HepG2 (cell line): Measurements from ENCODE around the gene RAB1B. TPM values are rescaled to one million over a fixed set of nuclear protein-coding genes. Genes with fewer than 3 reads are reported as not detected.

Experiments
- CHD4 ChIP-seq: fragments of 200-600 bp; sonication (generic); IDR thresholded peaks from 2 replicates; pipeline ENCODE4 v1.7.0; 2017; ENCODE audit warnings: mild to moderate bottlenecking, low read length, borderline replicate concordance
- CREB3 ChIP-seq: sonication (generic); formaldehyde crosslinking; IDR thresholded peaks from 2 replicates; pipeline ENCODE4 v1.5.0; 2020; ENCODE audit warnings: missing genetic modification reagents
- CSRNP2 ChIP-seq: sonication (generic); formaldehyde crosslinking; conservative IDR thresholded peaks from 2 replicates; pipeline ENCODE4 v1.8.0; 2022; ENCODE audit warnings: low read depth, missing genetic modification reagents
- HNF4A ChIP-seq: sonication (generic); formaldehyde crosslinking; IDR thresholded peaks from 2 replicates; pipeline ENCODE4 v1.4.0; 2020; ENCODE audit warnings: missing genetic modification reagents
- MED1 ChIP-seq: sonication (generic); formaldehyde crosslinking; IDR thresholded peaks from 2 replicates; pipeline ENCODE4 v1.4.0; 2020; ENCODE audit warnings: missing genetic modification reagents
- MTA3 ChIP-seq: sonication (generic); formaldehyde crosslinking; IDR thresholded peaks from 2 replicates; pipeline ENCODE4 v1.4.0; 2020; ENCODE audit warnings: missing genetic modification reagents
- NAIF1 ChIP-seq: sonication (generic); formaldehyde crosslinking; IDR thresholded peaks from 2 replicates; pipeline ENCODE4 v1.5.0; 2020; ENCODE audit warnings: mild to moderate bottlenecking, missing genetic modification reagents, borderline replicate concordance
- SMAD9 ChIP-seq: sonication (generic); formaldehyde crosslinking; IDR thresholded peaks from 2 replicates; pipeline ENCODE4 v1.5.1; 2020; ENCODE audit warnings: mild to moderate bottlenecking, missing genetic modification reagents
- ZFX ChIP-seq: sonication (generic); formaldehyde crosslinking; IDR thresholded peaks from 2 replicates; pipeline ENCODE4 v1.4.0; 2020; ENCODE audit warnings: mild to moderate bottlenecking, low read depth, missing genetic modification reagents, moderate library complexity
- ZKSCAN1 ChIP-seq: fragments of 150-350 bp; IDR thresholded peaks from 2 replicates; pipeline ENCODE4 v1.6.1; 2014; ENCODE audit warnings: low read length
- ZNF121 ChIP-seq: sonication (generic); formaldehyde crosslinking; IDR thresholded peaks from 2 replicates; pipeline ENCODE4 v1.5.0; 2020; ENCODE audit warnings: mild to moderate bottlenecking, missing genetic modification reagents
- ZNF160 ChIP-seq: sonication (generic); formaldehyde crosslinking; IDR thresholded peaks from 2 replicates; pipeline ENCODE4 v1.8.0; 2022; ENCODE audit warnings: mild to moderate bottlenecking, inconsistent platforms, missing genetic modification reagents
- ZNF234 ChIP-seq: sonication (generic); formaldehyde crosslinking; conservative IDR thresholded peaks from 2 replicates; pipeline ENCODE4 v1.5.1; 2020; ENCODE audit warnings: mild to moderate bottlenecking, missing genetic modification reagents
- ZNF274 ChIP-seq: sonication (generic); formaldehyde crosslinking; IDR thresholded peaks from 2 replicates; pipeline ENCODE4 v1.5.1; 2020; ENCODE audit warnings: mild to moderate bottlenecking, missing genetic modification reagents
- ZNF451 ChIP-seq: sonication (generic); formaldehyde crosslinking; IDR thresholded peaks from 2 replicates; pipeline ENCODE4 v1.5.0; 2020; ENCODE audit warnings: mild to moderate bottlenecking, missing genetic modification reagents
- ZNF549 ChIP-seq: sonication (generic); formaldehyde crosslinking; IDR thresholded peaks from 2 replicates; pipeline ENCODE4 v1.5.0; 2020; ENCODE audit warnings: missing genetic modification reagents
- ZNF672 ChIP-seq: sonication (generic); formaldehyde crosslinking; IDR thresholded peaks from 2 replicates; pipeline ENCODE4 v1.8.1; 2022; ENCODE audit warnings: missing genetic modification reagents
- ZNF749 ChIP-seq: sonication (generic); formaldehyde crosslinking; IDR thresholded peaks from 2 replicates; pipeline ENCODE4 v1.8.0; 2022; ENCODE audit warnings: mild to moderate bottlenecking, missing genetic modification reagents, moderate library complexity, borderline replicate concordance
- polyA plus RNA-seq, 8 experiments: library from polyadenylated mRNA; depleted of rRNA in 3 of 8; stranded (reverse) in 7 of 8; unstranded in 1 of 8; fragments of >200 nt; fragmentation: Illumina TruSeq in 4 of 8; extraction: Trizol in 4 of 8; gene quantifications; 2 replicates each; pipeline versions ENCODE4 v1.2.1 to v1.2.3, GENCODE V29; 2011 to 2016; ENCODE audit warnings: low read depth in 4 of 8, missing spikeins in 1 of 8, mixed read lengths in 1 of 8; ENCODE audit not compliant: insufficient read depth in 1 of 8
- total RNA-seq, 5 experiments: library from RNA; depleted of rRNA; stranded (reverse); fragments of >200 nt; fragmentation: Illumina TruSeq; extraction: Trizol; gene quantifications; 2 replicates each; pipeline ENCODE4 v1.2.3, GENCODE V29; 2016; ENCODE audit warnings: low read depth in 1 of 5
- TF ChIP-seq, protein P1 (sequence below): sonication (generic); formaldehyde crosslinking; IDR thresholded peaks from 2 replicates; pipeline ENCODE4 v1.4.0; 2020; ENCODE audit warnings: low read depth, mild to moderate bottlenecking, missing genetic modification reagents
- TF ChIP-seq, protein P2 (sequence below): sonication (generic); formaldehyde crosslinking; IDR thresholded peaks from 2 replicates; pipeline ENCODE4 v1.9.0; 2021; ENCODE audit warnings: mild to moderate bottlenecking, missing genetic modification reagents

Gene RAB1B
- total and polyA plus RNA-seq, 2 of the 13 experiments (the other 11 are each of a cell fraction or from before 2014, with no cell fraction given) = 77.9 to 87.9 TPM

DNA sequence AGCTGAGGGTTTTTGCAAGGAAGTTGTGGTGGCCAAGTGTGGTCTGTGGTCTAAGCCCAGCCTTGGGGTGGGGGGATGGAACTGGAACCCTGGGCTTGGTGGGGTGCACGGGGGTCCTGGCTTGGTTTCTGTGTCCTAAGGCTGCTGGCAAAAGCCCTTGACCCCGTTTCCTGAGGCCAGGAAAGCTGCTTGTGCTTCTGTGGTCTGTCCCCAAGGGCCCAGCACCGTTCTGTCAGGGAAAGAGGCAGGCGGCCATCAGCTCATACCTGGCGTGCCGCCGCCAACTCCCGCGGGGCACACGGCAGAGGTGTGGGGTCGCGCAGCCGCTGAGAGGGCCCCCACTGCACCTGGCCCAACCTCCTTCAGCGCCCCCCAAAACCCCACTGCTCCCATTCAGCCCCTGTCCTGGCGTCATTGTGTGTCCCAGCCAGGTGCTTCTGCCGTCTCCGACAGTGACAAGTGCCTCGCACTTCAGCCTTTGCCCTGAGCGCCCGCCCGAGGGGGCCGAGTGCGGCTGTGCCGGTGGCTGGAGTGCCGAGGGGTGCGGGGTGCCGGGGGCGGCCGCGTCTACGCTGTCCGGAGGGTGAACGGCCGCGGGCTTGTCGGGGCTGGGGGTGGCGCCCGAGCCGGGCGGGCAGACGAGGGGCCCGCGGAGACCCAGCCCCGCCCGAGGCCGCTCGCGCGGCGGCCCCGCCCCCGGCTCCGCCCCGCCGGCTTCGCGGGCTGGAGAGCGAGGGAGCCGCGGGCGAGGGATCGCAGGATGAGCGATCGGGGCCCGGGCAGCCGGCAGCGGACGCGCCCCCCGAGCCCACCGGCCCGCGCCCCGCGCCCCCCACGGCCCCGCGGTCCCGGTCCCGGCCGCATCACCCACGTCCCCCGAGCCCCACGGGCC, 9.3 kb downstream of the RAB1B start, which contains the start of gene CNIH2 (continued):
- TF ChIP-seq CSRNP2 (CRISPR knock-in tag) (no peak), ZNF234 (CRISPR knock-in tag) (no peak), MTA3 (CRISPR knock-in tag) (no peak), ZNF672 (CRISPR knock-in tag) (no peak), CHD4 (no peak), NAIF1 (CRISPR knock-in tag) (no peak), ZNF549 (CRISPR knock-in tag) (no peak), MED1 (CRISPR knock-in tag) (no peak), CREB3 (CRISPR knock-in tag) (no peak), ZNF749 (CRISPR knock-in tag) (no peak), ZNF160 (CRISPR knock-in tag) (no peak), ZFX (CRISPR knock-in tag) (0 out of 2 replicates have a peak, but pooled peaks have one; percentile 15), SMAD9 (CRISPR knock-in tag) (no peak), ZKSCAN1 (no peak), ZNF274 (CRISPR knock-in tag) (no peak), ZNF451 (CRISPR knock-in tag) (no peak), HNF4A (CRISPR knock-in tag) (peak; percentile 39; the same call in 1 of the 2 replicates), ZNF121 (CRISPR knock-in tag) (no peak)
- TF ChIP-seq, protein P1, sequence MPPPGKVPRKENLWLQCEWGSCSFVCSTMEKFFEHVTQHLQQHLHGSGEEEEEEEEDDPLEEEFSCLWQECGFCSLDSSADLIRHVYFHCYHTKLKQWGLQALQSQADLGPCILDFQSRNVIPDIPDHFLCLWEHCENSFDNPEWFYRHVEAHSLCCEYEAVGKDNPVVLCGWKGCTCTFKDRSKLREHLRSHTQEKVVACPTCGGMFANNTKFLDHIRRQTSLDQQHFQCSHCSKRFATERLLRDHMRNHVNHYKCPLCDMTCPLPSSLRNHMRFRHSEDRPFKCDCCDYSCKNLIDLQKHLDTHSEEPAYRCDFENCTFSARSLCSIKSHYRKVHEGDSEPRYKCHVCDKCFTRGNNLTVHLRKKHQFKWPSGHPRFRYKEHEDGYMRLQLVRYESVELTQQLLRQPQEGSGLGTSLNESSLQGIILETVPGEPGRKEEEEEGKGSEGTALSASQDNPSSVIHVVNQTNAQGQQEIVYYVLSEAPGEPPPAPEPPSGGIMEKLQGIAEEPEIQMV (CRISPR knock-in tag) = 0 out of 2 replicates have a peak, but pooled peaks have one; percentile 45
- TF ChIP-seq, protein P2, sequence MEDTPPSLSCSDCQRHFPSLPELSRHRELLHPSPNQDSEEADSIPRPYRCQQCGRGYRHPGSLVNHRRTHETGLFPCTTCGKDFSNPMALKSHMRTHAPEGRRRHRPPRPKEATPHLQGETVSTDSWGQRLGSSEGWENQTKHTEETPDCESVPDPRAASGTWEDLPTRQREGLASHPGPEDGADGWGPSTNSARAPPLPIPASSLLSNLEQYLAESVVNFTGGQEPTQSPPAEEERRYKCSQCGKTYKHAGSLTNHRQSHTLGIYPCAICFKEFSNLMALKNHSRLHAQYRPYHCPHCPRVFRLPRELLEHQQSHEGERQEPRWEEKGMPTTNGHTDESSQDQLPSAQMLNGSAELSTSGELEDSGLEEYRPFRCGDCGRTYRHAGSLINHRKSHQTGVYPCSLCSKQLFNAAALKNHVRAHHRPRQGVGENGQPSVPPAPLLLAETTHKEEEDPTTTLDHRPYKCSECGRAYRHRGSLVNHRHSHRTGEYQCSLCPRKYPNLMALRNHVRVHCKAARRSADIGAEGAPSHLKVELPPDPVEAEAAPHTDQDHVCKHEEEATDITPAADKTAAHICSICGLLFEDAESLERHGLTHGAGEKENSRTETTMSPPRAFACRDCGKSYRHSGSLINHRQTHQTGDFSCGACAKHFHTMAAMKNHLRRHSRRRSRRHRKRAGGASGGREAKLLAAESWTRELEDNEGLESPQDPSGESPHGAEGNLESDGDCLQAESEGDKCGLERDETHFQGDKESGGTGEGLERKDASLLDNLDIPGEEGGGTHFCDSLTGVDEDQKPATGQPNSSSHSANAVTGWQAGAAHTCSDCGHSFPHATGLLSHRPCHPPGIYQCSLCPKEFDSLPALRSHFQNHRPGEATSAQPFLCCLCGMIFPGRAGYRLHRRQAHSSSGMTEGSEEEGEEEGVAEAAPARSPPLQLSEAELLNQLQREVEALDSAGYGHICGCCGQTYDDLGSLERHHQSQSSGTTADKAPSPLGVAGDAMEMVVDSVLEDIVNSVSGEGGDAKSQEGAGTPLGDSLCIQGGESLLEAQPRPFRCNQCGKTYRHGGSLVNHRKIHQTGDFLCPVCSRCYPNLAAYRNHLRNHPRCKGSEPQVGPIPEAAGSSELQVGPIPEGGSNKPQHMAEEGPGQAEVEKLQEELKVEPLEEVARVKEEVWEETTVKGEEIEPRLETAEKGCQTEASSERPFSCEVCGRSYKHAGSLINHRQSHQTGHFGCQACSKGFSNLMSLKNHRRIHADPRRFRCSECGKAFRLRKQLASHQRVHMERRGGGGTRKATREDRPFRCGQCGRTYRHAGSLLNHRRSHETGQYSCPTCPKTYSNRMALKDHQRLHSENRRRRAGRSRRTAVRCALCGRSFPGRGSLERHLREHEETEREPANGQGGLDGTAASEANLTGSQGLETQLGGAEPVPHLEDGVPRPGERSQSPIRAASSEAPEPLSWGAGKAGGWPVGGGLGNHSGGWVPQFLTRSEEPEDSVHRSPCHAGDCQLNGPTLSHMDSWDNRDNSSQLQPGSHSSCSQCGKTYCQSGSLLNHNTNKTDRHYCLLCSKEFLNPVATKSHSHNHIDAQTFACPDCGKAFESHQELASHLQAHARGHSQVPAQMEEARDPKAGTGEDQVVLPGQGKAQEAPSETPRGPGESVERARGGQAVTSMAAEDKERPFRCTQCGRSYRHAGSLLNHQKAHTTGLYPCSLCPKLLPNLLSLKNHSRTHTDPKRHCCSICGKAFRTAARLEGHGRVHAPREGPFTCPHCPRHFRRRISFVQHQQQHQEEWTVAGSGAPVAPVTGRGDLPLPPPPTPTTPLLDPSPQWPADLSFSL (CRISPR knock-in tag) = no peak
